HUES48 (cell line): ENCODE data around the gene CYP11A1.

Experiments
- H3K27ac ChIP-seq: one replicate; pipeline ENCODE4 v1.7.0; 2013; ENCODE audit warnings: low read depth, low read length, inconsistent platforms
- H3K27me3 ChIP-seq: 2 replicates; pipeline ENCODE4 v1.6.1; 2013; ENCODE audit warnings: mild to moderate bottlenecking, low read length; ENCODE audit not compliant: control insufficient read depth, insufficient read depth
- H3K36me3 ChIP-seq: 2 replicates; pipeline ENCODE4 v1.6.1; 2013; ENCODE audit warnings: low read length; ENCODE audit not compliant: control insufficient read depth, insufficient read depth
- H3K4me1 ChIP-seq: 2 replicates; pipeline ENCODE4 v1.6.1; 2013; ENCODE audit warnings: mild to moderate bottlenecking, low read length; ENCODE audit not compliant: control insufficient read depth, insufficient read depth
- H3K4me3 ChIP-seq: 2 replicates; pipeline ENCODE4 v1.5.1; 2013; ENCODE audit warnings: mild to moderate bottlenecking, low read depth, low read length
- H3K9ac ChIP-seq: 2 replicates; pipeline ENCODE4 v1.6.1; 2013; ENCODE audit warnings: mild to moderate bottlenecking, low read depth, low read length, moderate library complexity
- H3K9me3 ChIP-seq: 2 replicates; pipeline ENCODE4 v1.6.1; 2013; ENCODE audit warnings: low read length; ENCODE audit not compliant: control insufficient read depth, insufficient read depth

Gene CYP11A1

DNA sequence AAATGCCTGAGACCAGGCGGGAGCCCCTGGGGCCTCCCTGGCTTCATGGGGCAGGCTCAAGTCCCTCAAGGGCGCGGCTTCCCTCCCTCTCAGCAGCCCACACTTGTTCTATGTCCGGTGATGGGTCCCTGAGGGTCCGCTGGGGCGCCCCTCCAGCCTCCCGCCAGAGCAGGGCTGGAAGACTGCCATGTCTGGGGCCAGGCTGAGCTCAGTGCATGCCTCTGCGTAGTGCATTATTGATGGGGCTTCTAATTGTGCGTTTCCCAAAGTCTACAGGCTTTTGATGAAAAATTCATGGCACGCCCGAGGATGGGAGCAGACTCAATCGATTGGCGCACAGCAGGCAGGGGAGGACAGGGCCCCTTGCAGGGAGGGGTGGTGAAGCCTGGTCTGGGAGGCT, 51.3 kb downstream of the CYP11A1 start:
- Histone ChIP-seq H3K9me3 (no peaks in the 10 kb centered on the region), H3K36me3 (no peaks in the 10 kb centered on the region), H3K27me3 (no peaks in the 10 kb centered on the region), H3K4me1 (peaks cover 30% of the 10 kb centered on the region), H3K27ac (no peak overlapping the region), H3K4me3 (no peak overlapping the region), H3K9ac (no peak overlapping the region)

DNA sequence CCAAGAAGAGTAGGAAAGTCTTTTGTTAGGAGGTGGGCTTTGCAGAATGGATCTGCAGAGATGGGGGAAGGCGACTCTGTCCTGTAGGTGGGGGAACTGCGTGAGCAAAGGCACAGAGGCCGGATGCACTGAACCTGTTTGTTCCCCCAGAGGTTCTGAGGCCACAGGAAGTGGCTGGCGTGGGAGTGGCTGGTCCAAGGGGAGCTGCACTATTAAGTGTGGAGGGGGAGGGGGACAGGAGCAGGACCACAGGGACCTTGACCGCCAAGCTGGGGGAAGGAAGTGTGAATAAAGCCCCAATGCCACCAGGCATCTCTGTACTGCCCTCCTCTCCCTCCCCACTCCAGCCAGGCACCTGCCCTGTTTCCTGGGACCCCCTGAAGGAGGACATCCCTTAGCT, 51.8 kb downstream of the CYP11A1 start:
- H3K27ac ChIP-seq: no peak overlapping the region
- H3K27me3 ChIP-seq: no peaks in the 10 kb centered on the region
- peaks cover 30% of the 10 kb centered on the region for H3K4me1 ChIP-seq
- H3K4me3 ChIP-seq: no peak overlapping the region
- no peak overlapping the region for H3K9ac ChIP-seq
- no peaks in the 10 kb centered on the region for H3K9me3 ChIP-seq
- no peaks in the 10 kb centered on the region for H3K36me3 ChIP-seq

DNA sequence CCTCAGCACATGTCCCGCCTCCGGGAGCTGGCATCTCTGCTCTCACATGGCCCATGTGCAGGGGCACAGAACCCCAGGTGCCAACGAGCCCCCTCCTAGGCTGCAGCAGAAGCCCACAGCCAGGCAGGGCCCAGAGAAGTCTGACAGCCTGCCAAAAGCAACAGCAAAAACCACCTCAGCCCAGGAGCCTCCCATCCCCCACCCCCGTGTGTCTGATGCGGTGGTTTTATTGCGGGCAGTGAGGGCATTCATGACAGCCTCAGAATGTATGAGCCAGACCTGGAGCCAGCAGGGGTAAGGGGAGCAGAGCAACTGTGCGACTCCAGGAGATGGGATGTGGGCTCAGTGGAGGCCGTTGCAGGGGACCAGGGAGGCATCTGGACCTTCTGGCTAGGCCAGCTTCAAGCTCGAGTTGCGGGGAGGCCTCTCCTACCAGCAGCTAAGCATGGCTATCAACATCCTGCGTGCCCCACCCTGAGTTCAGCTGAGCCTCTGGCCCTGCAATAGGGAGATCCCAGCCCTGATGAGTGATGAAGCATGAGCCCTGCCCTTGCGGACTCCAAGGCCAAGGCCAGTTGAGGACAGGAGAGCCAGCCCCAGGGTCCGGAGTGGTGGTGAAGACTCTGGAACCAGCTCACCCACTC, 52.5 kb downstream of the CYP11A1 start:
- Histone ChIP-seq H3K4me1 (peaks cover 26% of the 10 kb centered on the region), H3K27ac (no peak overlapping the region), H3K9ac (no peak overlapping the region), H3K4me3 (no peak overlapping the region), H3K36me3 (no peaks in the 10 kb centered on the region), H3K9me3 (no peaks in the 10 kb centered on the region), H3K27me3 (no peaks in the 10 kb centered on the region)

DNA sequence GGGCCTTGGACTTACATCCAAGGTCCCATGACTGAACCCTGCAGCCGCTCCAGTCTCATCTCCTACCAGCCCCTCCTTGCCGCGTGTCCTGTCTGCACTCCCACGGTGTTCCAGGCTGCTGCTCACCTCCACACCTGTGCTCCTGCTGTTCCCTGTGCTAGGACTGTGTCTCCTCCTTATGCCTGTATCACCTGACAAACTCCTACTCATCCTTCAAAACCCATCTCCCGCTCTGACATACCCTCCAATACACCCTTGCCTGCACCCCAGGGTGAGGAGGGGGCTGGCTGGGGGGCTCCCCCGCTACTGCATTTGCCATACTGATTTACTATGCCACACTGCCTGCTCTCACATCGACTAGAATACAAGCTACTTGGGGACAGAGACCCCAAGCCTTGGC, 53.6 kb downstream of the CYP11A1 start:
- Histone ChIP-seq H3K27ac (no peak overlapping the region), H3K9ac (no peak overlapping the region), H3K27me3 (no peaks in the 10 kb centered on the region; the same call in 1 of the 2 replicates), H3K4me1 (peaks cover 19% of the 10 kb centered on the region), H3K4me3 (no peak overlapping the region), H3K36me3 (no peaks in the 10 kb centered on the region), H3K9me3 (no peaks in the 10 kb centered on the region)

DNA sequence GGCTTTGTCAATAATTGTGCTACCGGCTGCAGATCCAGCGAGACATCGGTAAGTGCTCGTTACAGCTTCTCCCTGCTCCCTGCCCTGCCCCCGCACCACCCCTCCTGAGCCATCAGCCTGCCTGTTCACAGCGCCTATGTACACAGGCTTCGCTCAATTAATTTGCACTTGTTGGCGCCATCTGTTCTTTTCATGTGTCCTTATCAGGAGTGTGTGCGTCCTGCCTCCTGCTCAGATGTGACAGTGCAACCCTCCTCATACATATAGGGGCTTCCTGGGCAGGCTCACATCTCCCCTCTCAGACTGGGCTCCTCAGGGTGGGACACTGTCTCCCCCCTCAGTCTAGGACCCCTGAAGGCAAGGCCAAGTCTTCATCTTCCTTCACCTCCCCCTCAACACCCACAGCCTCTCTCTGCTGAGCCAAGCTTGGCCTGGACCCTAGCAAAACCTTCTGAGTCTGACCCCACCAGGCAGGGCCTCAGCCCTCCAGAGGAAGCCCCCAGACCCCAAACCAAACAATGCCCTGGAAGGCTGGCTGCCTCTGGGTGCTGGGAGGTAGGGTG, 54.9 kb downstream of the CYP11A1 start:
- Histone ChIP-seq H3K4me3 (no peak overlapping the region), H3K27ac (no peak overlapping the region), H3K4me1 (peaks cover 27% of the 10 kb centered on the region), H3K27me3 (no peaks in the 10 kb centered on the region; the same call in 1 of the 2 replicates), H3K9me3 (no peaks in the 10 kb centered on the region), H3K9ac (no peak overlapping the region), H3K36me3 (no peaks in the 10 kb centered on the region)

DNA sequence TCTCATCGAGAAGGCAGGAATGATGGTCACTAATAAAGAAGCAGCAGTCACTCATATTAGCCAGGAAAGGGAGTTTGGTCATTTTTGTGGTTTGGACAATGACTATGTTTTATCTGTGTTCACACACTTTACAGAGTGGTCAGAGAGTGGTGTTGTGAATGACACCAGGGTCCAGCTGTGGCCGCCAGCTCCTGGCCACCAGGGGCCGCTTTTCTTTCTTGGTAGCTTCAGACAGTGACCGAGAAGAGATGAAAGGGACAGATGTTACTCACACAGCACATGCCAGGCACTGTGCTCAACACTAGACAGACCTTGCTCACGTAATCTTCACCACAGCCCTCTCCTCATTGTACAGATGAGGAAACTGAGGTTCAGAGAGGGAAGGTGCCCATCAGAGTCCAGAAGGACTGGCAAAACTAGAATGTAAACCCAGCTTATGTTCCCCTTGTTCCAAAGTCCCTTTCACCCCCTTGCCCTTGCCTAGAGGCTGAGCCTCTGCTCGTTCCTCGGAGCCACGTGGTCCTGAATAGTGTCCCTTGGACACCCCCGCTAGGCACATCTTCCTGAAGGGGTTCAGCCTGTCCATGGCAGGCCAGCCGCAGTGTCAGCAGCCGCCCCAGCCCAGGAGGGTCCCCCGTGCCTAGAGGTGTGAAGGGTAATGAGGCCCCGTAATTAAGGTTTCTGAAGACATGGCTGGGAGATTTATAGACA, 55.6 kb downstream of the CYP11A1 start:
- no peaks in the 10 kb centered on the region for H3K36me3 ChIP-seq
- H3K4me3 ChIP-seq: no peak overlapping the region
- H3K9ac ChIP-seq: no peak overlapping the region
- H3K27me3 ChIP-seq: peaks cover 4% of the 10 kb centered on the region
- no peaks in the 10 kb centered on the region for H3K9me3 ChIP-seq
- H3K4me1 ChIP-seq: peaks cover 24% of the 10 kb centered on the region
- no peak overlapping the region for H3K27ac ChIP-seq

DNA sequence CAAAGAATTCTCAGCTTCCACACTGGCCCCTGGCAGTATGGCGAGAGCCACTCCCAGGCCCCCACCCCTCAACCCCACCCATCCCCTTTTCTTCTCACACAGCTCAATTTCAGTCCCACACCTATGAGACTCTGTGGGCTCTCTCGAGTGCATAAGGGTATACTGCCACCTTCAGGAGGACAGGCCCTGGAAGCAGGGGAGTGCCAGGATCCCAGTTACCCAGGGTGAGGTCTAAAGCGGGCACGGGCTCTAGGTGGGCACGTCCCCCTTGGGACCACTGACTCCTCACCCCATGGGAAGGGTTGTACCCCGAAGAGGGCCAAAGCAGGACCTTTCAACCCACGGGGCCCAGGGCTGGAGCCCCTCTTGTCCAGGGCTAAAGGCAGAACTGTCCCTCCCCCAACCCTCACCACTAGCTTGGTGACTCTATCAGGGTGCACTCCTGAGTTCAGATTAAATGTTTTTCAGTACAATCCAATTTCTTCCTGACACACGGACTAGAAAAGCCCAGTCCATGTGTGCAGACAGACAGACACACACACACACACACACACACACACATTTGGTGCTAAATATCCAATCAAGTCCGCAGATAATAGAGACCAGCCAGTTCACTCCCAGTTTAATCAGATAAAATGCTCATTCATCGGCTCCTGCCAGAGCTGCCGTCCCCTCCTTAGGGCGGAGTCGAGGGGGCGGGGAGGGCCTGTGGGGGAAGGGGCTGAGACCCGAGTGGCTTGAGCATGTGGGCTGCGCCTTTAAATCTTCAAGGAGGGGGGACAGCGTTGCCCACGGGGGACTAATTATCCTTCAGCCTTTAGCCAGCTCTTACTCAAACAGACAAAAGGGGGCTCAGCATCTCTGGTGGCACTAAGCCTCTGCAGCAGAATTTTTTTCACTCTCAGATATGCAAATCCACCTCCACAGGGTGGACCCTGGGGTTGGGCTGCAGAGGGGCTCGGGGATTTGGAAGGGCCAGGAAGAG, 59.3 kb downstream of the CYP11A1 start:
- Histone ChIP-seq H3K4me1 (peaks cover 29% of the 10 kb centered on the region), H3K9me3 (no peaks in the 10 kb centered on the region), H3K36me3 (no peaks in the 10 kb centered on the region), H3K4me3 (no peak overlapping the region), H3K27ac (no peak overlapping the region), H3K27me3 (peaks cover 24% of the 10 kb centered on the region), H3K9ac (no peak overlapping the region)

DNA sequence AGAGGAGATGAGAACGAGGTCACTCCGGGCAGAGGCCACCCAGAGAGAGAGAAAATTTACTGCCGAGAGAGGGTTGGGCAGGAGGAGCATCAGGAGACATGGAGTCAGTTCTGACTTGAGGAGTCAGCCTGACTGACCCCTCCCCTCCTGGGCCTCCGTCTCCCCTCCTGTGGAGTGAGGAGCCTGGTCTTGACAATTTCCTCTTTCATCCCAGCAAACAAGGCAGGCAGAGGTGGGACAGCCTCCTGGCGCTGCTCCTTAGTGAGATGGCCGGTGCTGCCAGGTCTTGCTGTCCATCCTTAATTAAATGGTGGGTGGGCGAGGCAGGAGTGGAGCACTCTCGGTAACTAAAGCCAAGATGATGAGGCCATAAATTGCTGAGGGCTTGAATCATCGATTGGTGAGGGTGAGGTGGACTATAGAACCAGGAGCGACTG, 60.6 kb downstream of the CYP11A1 start:
- H3K4me3 ChIP-seq: no peak overlapping the region
- no peak overlapping the region for H3K27ac ChIP-seq
- H3K4me1 ChIP-seq: peaks cover 39% of the 10 kb centered on the region
- H3K9me3 ChIP-seq: no peaks in the 10 kb centered on the region
- peaks cover 34% of the 10 kb centered on the region for H3K27me3 ChIP-seq
- no peaks in the 10 kb centered on the region for H3K36me3 ChIP-seq
- H3K9ac ChIP-seq: no peak overlapping the region

DNA sequence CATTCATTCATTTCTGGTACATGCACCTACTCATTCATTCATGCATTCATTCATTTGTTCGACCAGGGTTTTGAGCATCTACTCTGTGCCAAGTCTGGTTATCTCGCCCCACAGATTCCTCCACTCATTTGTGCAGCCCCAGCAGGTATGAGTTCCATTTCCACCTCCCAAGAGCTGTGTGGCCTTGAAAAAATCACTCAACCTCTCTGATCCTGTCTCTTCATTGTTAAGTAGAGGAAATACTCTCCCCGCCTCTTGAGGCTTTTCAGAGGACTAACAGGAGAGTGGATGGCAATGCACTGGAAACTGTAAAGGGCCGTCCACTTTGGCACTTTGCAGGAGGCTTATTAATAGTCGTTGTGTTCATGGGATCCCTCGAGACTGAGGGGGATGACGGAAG, 61.8 kb downstream of the CYP11A1 start:
- H3K27ac ChIP-seq: no peak overlapping the region
- no peak overlapping the region for H3K9ac ChIP-seq
- H3K27me3 ChIP-seq: peaks cover 45% of the 10 kb centered on the region
- peaks cover 41% of the 10 kb centered on the region for H3K4me1 ChIP-seq
- H3K36me3 ChIP-seq: no peaks in the 10 kb centered on the region
- no peaks in the 10 kb centered on the region for H3K9me3 ChIP-seq
- H3K4me3 ChIP-seq: no peak overlapping the region

DNA sequence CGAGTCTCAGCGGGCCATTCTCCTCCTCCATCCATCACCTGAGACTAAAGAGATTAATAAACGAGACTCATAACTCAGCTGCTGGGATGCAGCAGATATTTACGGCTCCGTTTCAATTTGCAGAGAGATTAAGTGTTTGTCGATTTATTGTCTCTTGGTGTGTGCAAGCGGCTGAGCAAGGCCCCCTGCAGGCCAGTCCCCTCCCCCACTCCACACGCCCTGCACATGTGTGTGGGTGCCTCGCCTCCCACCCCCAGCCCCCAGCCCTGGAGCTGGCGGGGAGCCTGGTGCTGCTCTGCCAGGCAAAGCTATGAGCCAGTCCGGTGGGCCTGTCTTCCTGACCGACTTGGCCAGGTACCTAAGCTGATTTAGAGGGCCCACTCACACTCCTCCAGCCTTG, 63.0 kb downstream of the CYP11A1 start:
- H3K36me3 ChIP-seq: no peaks in the 10 kb centered on the region
- H3K9ac ChIP-seq: no peak overlapping the region
- peaks cover 58% of the 10 kb centered on the region for H3K27me3 ChIP-seq
- H3K4me3 ChIP-seq: no peak overlapping the region
- H3K4me1 ChIP-seq: peaks cover 50% of the 10 kb centered on the region
- no peak overlapping the region for H3K27ac ChIP-seq
- H3K9me3 ChIP-seq: no peaks in the 10 kb centered on the region
